DOHH2 (cell line): ENCODE results near the gene MUC3A.

ENCODE experiments used
- H3F3A ChIP-seq: fragments of 200-600 bp; sonication (generic), shearing (Covaris generic); 2 replicates; pipeline ENCODE4 v1.6.0; 2016; ENCODE audit warnings: antibody characterized with exemption, mild to moderate bottlenecking; ENCODE audit not compliant: control insufficient read depth, insufficient read depth
- H3K27ac ChIP-seq: fragments of 200-600 bp; sonication (generic); 2 replicates; pipeline ENCODE4 v1.5.1; 2014; ENCODE audit warnings: low read depth, mild to moderate bottlenecking, low read length, moderate library complexity
- H3K27me3 ChIP-seq: fragments of 200-600 bp; sonication (generic); 2 replicates; pipeline ENCODE4 v1.6.1; 2014; ENCODE audit warnings: mild to moderate bottlenecking, low read length, mixed read lengths; ENCODE audit not compliant: control insufficient read depth
- H3K36me3 ChIP-seq: fragments of 200-600 bp; sonication (generic); 2 replicates; pipeline ENCODE4 v1.6.1; 2014; ENCODE audit warnings: mild to moderate bottlenecking, low read length, moderate library complexity, mixed read lengths; ENCODE audit not compliant: control insufficient read depth
- H3K4me1 ChIP-seq: fragments of 200-600 bp; sonication (generic); 2 replicates; pipeline ENCODE4 v1.6.1; 2014; ENCODE audit warnings: mild to moderate bottlenecking, low read length, mixed read lengths; ENCODE audit not compliant: control insufficient read depth
- H3K4me2 ChIP-seq: fragments of 200-600 bp; sonication (generic); 2 replicates; pipeline ENCODE4 v1.6.0; 2014; ENCODE audit warnings: mild to moderate bottlenecking, low read length, moderate library complexity
- H3K4me3 ChIP-seq: fragments of 200-600 bp; sonication (generic); 2 replicates; pipeline ENCODE4 v1.5.1; 2014; ENCODE audit warnings: mild to moderate bottlenecking, low read length, mixed read lengths
- H3K79me2 ChIP-seq: fragments of 200-600 bp; sonication (generic); 2 replicates; pipeline ENCODE4 v1.6.1; 2014; ENCODE audit warnings: mild to moderate bottlenecking, low read length, mixed read lengths; ENCODE audit not compliant: control insufficient read depth
- H3K9me2 ChIP-seq: fragments of 200-600 bp; sonication (generic); replicated peaks from 2 replicates; pipeline ENCODE4 v1.6.1; 2014; ENCODE audit warnings: mild to moderate bottlenecking, low read length, mixed read lengths; ENCODE audit not compliant: control insufficient read depth
- H3K9me3 ChIP-seq: fragments of 200-600 bp; sonication (generic); 2 replicates; pipeline ENCODE4 v1.6.1; 2014; ENCODE audit warnings: antibody characterized with exemption, low read length, mixed read lengths; ENCODE audit not compliant: control insufficient read depth, insufficient read depth
- H4K20me1 ChIP-seq: fragments of 200-600 bp; sonication (generic); 2 replicates; pipeline ENCODE4 v1.6.0; 2014; ENCODE audit warnings: low read depth, mild to moderate bottlenecking, antibody characterized with exemption, low read length, moderate library complexity; ENCODE audit not compliant: control insufficient read depth, insufficient read depth
- EZH2phosphoT487 ChIP-seq: fragments of 200-600 bp; sonication (generic); IDR thresholded peaks from 2 replicates; pipeline ENCODE4 v1.6.1; 2017; ENCODE audit warnings: borderline replicate concordance, mild to moderate bottlenecking, antibody characterized with exemption, low read length, moderate library complexity, mixed read lengths
- TF ChIP-seq, protein P1 (sequence below): fragments of 200-600 bp; sonication (generic); IDR thresholded peaks from one replicate; pipeline ENCODE4 v1.5.1; 2014; ENCODE audit warnings: antibody characterized with exemption, mild to moderate bottlenecking, low read depth, low read length; ENCODE audit not compliant: poor library complexity, severe bottlenecking

Gene MUC3A

DNA sequence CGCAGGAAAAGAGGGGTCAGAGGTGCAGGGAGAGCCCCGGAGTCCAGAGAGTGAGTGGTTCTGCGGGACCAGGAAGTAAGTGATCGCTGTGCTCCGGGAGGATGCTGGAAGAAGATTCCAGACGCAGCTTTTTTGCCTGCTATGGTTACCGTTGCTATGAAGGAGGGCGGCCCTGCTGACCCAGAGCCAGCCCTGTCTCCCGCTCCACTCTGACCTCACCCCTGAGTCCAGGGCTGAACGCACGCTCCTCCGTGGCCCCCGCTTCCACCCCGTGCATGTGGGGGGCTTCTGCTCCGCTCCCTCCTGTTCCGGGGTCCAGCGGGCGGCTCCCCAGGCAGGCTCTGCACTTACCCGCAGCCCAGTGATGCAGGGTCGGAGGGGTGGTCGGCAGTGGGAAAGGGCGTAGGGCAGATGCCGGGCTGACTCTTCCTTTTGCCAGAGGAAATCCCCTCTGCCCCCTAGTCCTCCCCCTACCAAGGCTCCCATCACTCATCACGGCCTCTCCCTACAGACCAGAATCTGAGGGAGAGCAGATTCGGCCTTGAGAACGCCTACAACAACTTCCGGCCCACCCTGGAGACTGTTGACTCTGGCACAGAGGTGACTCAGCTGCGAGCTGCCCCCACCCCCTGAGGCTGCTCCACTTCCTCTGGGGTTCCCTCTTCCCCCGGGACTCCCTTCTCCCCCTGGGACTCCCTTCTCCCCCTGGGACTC, 67.9 kb downstream of the MUC3A start:
- Histone ChIP-seq H3K4me1 (peaks cover 21% of the 10 kb centered on the region), H3K4me2 (peak overlapping the region; percentile 79), H3K27me3 (peaks cover 39% of the 10 kb centered on the region), H3K9me2 (no peaks in the 10 kb centered on the region), H3K9me3 (no peaks in the 10 kb centered on the region), H3K79me2 (no peaks in the 10 kb centered on the region), H3K27ac (no peak overlapping the region), H3K4me3 (peak overlapping the region; percentile 70), H4K20me1 (0 out of 2 replicates have a peak, but pooled peaks cover 3% of the 10 kb centered on the region), H3K36me3 (no peaks in the 10 kb centered on the region), H3F3A (no peaks in the 10 kb centered on the region)
- no peak for TF ChIP-seq EZH2phosphoT487
- TF ChIP-seq, protein P1, sequence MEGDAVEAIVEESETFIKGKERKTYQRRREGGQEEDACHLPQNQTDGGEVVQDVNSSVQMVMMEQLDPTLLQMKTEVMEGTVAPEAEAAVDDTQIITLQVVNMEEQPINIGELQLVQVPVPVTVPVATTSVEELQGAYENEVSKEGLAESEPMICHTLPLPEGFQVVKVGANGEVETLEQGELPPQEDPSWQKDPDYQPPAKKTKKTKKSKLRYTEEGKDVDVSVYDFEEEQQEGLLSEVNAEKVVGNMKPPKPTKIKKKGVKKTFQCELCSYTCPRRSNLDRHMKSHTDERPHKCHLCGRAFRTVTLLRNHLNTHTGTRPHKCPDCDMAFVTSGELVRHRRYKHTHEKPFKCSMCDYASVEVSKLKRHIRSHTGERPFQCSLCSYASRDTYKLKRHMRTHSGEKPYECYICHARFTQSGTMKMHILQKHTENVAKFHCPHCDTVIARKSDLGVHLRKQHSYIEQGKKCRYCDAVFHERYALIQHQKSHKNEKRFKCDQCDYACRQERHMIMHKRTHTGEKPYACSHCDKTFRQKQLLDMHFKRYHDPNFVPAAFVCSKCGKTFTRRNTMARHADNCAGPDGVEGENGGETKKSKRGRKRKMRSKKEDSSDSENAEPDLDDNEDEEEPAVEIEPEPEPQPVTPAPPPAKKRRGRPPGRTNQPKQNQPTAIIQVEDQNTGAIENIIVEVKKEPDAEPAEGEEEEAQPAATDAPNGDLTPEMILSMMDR: no peak
